Adipose tissue (tissue), 3 donors: ENCODE results near the gene PTPRM. TPM values are rescaled to one million over a fixed set of nuclear protein-coding genes. Genes with fewer than 3 reads are reported as not detected.

Source experiments
- H3K27ac ChIP-seq: one replicate; pipeline ENCODE4 v1.5.1; 2013; ENCODE audit warnings: low read depth, low read length
- WGBS, 3 donors: extraction: QIAGEN DNeasy Blood & Tissue Kit; methylation state at CpG; one replicate each; pipeline ENCODE4 v1.1.7; 2013; 5-methylcytosine and 5-hydroxymethylcytosine counted together
- polyA plus RNA-seq, 3 donors: library from polyadenylated mRNA; stranded (reverse); fragments of 200-250 nt; gene quantifications; one replicate each; pipeline ENCODE4 v1.2.3, GENCODE V29; 2013
- donor health status: healthy with polysubstance abuse.
- donor health status: Bipolar disorder and iron deficiency.
- donor health status: healthy.

The PTPRM gene
- polyA plus RNA-seq, 3 donors, result 20.6 to 106 (median 88.9) TPM

- 89 to 94% (median 91%) methylated on average over 10 of the region's 10 CpGs for WGBS, 3 donors
- no peak overlapping the region for H3K27ac ChIP-seq
These were observed 586.9 kb downstream of the PTPRM start for GRCh38 chr18:8153887-8154583.

GRCh38 chr18:8162802-8163201 lies 595.7 kb downstream of the PTPRM start:
- 86 to 88% (median 86%) methylated on average over 5 of the region's 5 CpGs for WGBS, 3 donors
- no peak overlapping the region for H3K27ac ChIP-seq

GRCh38 chr18:8163286-8163959 lies 596.3 kb downstream of the PTPRM start:
- H3K27ac ChIP-seq, result no peak overlapping the region
- 89 to 97% (median 94%) methylated on average over 4 of the region's 4 CpGs for WGBS, 3 donors

- H3K27ac ChIP-seq, result no peak overlapping the region
- 93 to 97% (median 96%) methylated on average over 6 of the region's 6 CpGs for WGBS, 3 donors
These were observed 598.0 kb downstream of the PTPRM start for GRCh38 chr18:8165095-8165494.

GRCh38 chr18:8167026-8167425 lies 599.9 kb downstream of the PTPRM start:
- 95 to 100% (median 95%) methylated on average over 2 of the region's 2 CpGs for WGBS, 3 donors
- H3K27ac ChIP-seq, result no peak overlapping the region

- no peak overlapping the region for H3K27ac ChIP-seq
- 80 to 92% (median 84%) methylated on average over 4 of the region's 4 CpGs for WGBS, 3 donors
These were observed 600.6 kb downstream of the PTPRM start for GRCh38 chr18:8167673-8168072.

GRCh38 chr18:8169722-8170121 lies 602.6 kb downstream of the PTPRM start:
- no peak overlapping the region for H3K27ac ChIP-seq
- WGBS, 3 donors, result 77 to 95% (median 95%) methylated on average over 1 of the region's 1 CpG

- 73 to 92% (median 85%) methylated on average over 2 of the region's 2 CpGs for WGBS, 3 donors
- H3K27ac ChIP-seq, result no peak overlapping the region
These were observed 607.7 kb downstream of the PTPRM start for GRCh38 chr18:8174771-8175170.

- WGBS, 3 donors, result 82 to 92% (median 83%) methylated on average over 7 of the region's 7 CpGs
- no peak overlapping the region for H3K27ac ChIP-seq
These were observed 608.5 kb downstream of the PTPRM start for GRCh38 chr18:8175501-8176061.

- 35 to 54% (median 46%) methylated on average over 3 of the region's 3 CpGs for WGBS, 3 donors
- no peak overlapping the region for H3K27ac ChIP-seq
These were observed 609.0 kb downstream of the PTPRM start for GRCh38 chr18:8176109-8176508.

GRCh38 chr18:8176554-8176953 lies 609.4 kb downstream of the PTPRM start:
- WGBS, 3 donors, result 26 to 60% (median 54%) methylated on average over 4 of the region's 4 CpGs
- H3K27ac ChIP-seq, result no peak overlapping the region

GRCh38 chr18:8177330-8178016 lies 610.4 kb downstream of the PTPRM start:
- no peak overlapping the region for H3K27ac ChIP-seq
- 27 to 58% (median 57%) methylated on average over 3 of the region's 3 CpGs for WGBS, 3 donors

- no peak overlapping the region for H3K27ac ChIP-seq
- WGBS, 3 donors, result 82 to 95% (median 88%) methylated on average over 2 of the region's 2 CpGs
These were observed 619.3 kb downstream of the PTPRM start for GRCh38 chr18:8186413-8186812.

GRCh38 chr18:8188184-8188583 lies 621.1 kb downstream of the PTPRM start:
- 56 to 91% (median 86%) methylated on average over 7 of the region's 7 CpGs for WGBS, 3 donors
- H3K27ac ChIP-seq, result no peak overlapping the region

- H3K27ac ChIP-seq, result no peak overlapping the region
- 92 to 98% (median 94%) methylated on average over 3 of the region's 3 CpGs for WGBS, 3 donors
These were observed 623.9 kb downstream of the PTPRM start for GRCh38 chr18:8190980-8191379.

- H3K27ac ChIP-seq, result no peak overlapping the region
- 83 to 96% (median 86%) methylated on average over 6 of the region's 6 CpGs for WGBS, 3 donors
These were observed 627.3 kb downstream of the PTPRM start for GRCh38 chr18:8194431-8194830.

- H3K27ac ChIP-seq, result no peak overlapping the region
- 83 to 93% (median 83%) methylated on average over 4 of the region's 4 CpGs for WGBS, 3 donors
These were observed 629.1 kb downstream of the PTPRM start for GRCh38 chr18:8196238-8196637.

- 92 to 96% (median 94%) methylated on average over 5 of the region's 5 CpGs for WGBS, 3 donors
- no peak overlapping the region for H3K27ac ChIP-seq
These were observed 630.4 kb downstream of the PTPRM start for GRCh38 chr18:8197499-8197898.

GRCh38 chr18:8207996-8208395 lies 640.9 kb downstream of the PTPRM start:
- H3K27ac ChIP-seq, result no peak overlapping the region
- 92 to 95% (median 94%) methylated on average over 5 of the region's 5 CpGs for WGBS, 3 donors
